HG02678 (cell line): ENCODE data around the gene MTMR8.
"Not testable (repeated sequence)": the region's sequence is repeated elsewhere in the genome, so short reads cannot be mapped to it uniquely, and the experiment has no call there.

Experiments
- ATAC-seq: cut with Tn5 transposase; IDR thresholded peaks from one replicate; pipeline ENCODE4 v1.9.1; 2021; ENCODE audit warnings: mild to moderate bottlenecking, moderate library complexity; ENCODE audit not compliant: unreplicated experiment

MTMR8 gene

GRCh38 chrX:64394874-64395567, at the start of gene MTMR8:
Gene MTMR8 (minus strand): TSS chrX:64395452. CDS start chrX:64395363, 89 bp downstream.
- ATAC-seq = peak; percentile 96

- ATAC-seq = no peak
Measured at GRCh38 chrX:64439551-64439950, 44.3 kb upstream of the MTMR8 start.

- ATAC-seq = no peak
Measured at GRCh38 chrX:64437665-64438064, 42.4 kb upstream of the MTMR8 start.

GRCh38 chrX:64437218-64437617, 42.0 kb upstream of the MTMR8 start:
- ATAC-seq = no peak

GRCh38 chrX:64428371-64428770, 33.1 kb upstream of the MTMR8 start:
- ATAC-seq = no peak

GRCh38 chrX:64427787-64428186, 32.5 kb upstream of the MTMR8 start:
- ATAC-seq = peak; percentile 76

- ATAC-seq = no peak
Measured at GRCh38 chrX:64427281-64427680, 32.0 kb upstream of the MTMR8 start.

GRCh38 chrX:64409730-64410129, 14.5 kb upstream of the MTMR8 start:
- ATAC-seq = not testable (repeated sequence)

GRCh38 chrX:64398088-64398487, 2.8 kb upstream of the MTMR8 start:
- ATAC-seq = no peak

- peak; percentile 24 for ATAC-seq
Measured at GRCh38 chrX:64395568-64395929, 297 bp upstream of the MTMR8 start.

GRCh38 chrX:64394059-64394873, 986 bp downstream of the MTMR8 start:
- no peak for ATAC-seq

- no peak for ATAC-seq
Measured at GRCh38 chrX:64389489-64389888, 5.8 kb downstream of the MTMR8 start.

GRCh38 chrX:64380789-64381188, 14.5 kb downstream of the MTMR8 start:
- not testable (repeated sequence) for ATAC-seq

- ATAC-seq = no peak
Measured at GRCh38 chrX:64379924-64380323, 15.3 kb downstream of the MTMR8 start.

- ATAC-seq = no peak
Measured at GRCh38 chrX:64377753-64378152, 17.5 kb downstream of the MTMR8 start.

GRCh38 chrX:64352081-64352480, 43.2 kb downstream of the MTMR8 start:
- no peak for ATAC-seq

GRCh38 chrX:64350521-64350920, 44.7 kb downstream of the MTMR8 start:
- ATAC-seq = no peak

- ATAC-seq = no peak
Measured at GRCh38 chrX:64350047-64350446, 45.2 kb downstream of the MTMR8 start.

GRCh38 chrX:64342811-64343210, 52.4 kb downstream of the MTMR8 start:
- no peak for ATAC-seq

- ATAC-seq = no peak
Measured at GRCh38 chrX:64338296-64338695, 57.0 kb downstream of the MTMR8 start.

- ATAC-seq = no peak
Measured at GRCh38 chrX:64334467-64334866, 60.8 kb downstream of the MTMR8 start.

GRCh38 chrX:64330284-64330683, 65.0 kb downstream of the MTMR8 start:
- ATAC-seq = no peak
